ENCODE measurements around the gene G3BP1. TPM values are rescaled to one million over a fixed set of nuclear protein-coding genes. Genes with fewer than 3 reads are reported as not detected.

The G3BP1 gene
- total and polyA plus RNA-seq, 9 of the 15 experiments (the other 6 are each of a cell fraction or from before 2014, with no cell fraction given), result 54.7 to 264 (median 105) TPM

DNA sequence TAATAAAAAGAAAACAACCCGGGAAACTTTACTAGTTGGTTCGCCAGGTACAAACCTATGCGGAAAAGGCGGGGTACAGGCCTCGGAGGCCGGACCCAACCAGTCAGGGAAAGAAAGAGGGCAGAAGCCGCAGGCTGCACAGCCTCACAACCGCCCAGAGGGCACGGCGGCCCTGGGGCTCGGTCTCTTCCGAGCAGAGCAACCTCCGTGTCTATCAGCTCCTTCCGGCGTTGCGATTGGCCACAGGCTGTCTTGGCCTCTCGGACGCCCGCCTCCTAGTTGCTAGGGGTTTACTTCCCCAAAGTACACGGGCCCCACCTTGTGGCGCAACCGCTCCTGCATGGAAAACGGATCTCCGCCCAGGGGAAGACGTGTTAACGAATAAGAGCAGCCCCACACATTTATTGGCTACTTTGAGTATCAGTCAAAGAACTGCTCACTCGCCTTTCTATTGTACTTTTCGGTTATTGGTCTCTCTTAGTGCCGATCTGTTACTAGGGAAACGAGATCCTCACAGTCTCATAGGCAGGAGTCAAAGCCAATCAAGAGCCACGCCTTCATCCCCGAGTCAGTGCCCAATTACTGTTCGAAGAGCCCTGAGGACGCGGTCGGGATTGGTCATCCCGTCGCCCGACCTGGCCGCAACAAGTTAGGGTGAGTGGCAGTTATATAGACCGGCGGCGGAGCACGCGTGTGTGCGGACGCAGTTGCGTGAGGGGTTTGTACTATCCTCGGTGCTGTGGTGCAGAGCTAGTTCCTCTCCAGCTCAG lies at the start of gene G3BP1 (continued):
- TF ChIP-seq, protein P1, sequence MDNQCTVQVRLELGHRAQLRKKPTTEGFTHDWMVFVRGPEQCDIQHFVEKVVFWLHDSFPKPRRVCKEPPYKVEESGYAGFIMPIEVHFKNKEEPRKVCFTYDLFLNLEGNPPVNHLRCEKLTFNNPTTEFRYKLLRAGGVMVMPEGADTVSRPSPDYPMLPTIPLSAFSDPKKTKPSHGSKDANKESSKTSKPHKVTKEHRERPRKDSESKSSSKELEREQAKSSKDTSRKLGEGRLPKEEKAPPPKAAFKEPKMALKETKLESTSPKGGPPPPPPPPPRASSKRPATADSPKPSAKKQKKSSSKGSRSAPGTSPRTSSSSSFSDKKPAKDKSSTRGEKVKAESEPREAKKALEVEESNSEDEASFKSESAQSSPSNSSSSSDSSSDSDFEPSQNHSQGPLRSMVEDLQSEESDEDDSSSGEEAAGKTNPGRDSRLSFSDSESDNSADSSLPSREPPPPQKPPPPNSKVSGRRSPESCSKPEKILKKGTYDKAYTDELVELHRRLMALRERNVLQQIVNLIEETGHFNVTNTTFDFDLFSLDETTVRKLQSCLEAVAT (IDR thresholded peaks at IDR 0.05), result peak in 1 of 2 experiments; percentile 94; a peak in 2 of 4 replicates

DNA sequence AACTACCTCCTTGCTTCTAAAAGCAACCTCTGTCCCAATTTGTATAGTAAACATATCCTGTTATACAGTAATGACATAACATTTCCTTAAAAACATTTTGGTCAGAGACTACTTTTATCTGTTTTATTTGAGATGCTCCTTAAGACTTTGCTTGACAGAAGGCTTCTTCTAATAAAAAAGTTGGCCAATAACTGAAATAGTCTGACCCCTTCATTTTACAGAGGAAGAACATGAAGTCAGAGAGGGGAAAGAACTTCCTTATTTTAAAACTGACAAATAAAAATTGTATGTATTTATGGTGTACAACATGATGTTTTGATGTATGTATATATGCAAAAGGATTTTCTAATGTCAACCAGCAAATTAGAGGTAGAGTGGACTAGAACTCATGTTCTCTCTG lies 49.2 kb upstream of the G3BP1 start:
- ChIA-PET CTCF (ENCODE audit: low intra/inter-chr PET ratio) (no interaction called here), POLR2A (no interaction called here)
- intact Hi-C loops (cut with micrococcal nuclease), result no loop called here
- no peaks in the 10 kb centered on the region for H3K9me1 ChIP-seq (ENCODE audit: control insufficient read depth, insufficient read depth, low read length)
- H3K27me3 ChIP-seq (ENCODE audit: control insufficient read depth in 2 of 2, insufficient read depth in 2 of 2, low read length in 2 of 2), result no peaks in the 10 kb centered on the region; a peak in 1 of 5 replicates
- TF ChIP-seq, protein P2, sequence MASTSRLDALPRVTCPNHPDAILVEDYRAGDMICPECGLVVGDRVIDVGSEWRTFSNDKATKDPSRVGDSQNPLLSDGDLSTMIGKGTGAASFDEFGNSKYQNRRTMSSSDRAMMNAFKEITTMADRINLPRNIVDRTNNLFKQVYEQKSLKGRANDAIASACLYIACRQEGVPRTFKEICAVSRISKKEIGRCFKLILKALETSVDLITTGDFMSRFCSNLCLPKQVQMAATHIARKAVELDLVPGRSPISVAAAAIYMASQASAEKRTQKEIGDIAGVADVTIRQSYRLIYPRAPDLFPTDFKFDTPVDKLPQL (IDR thresholded peaks at IDR 0.05; ENCODE audit: extremely low read depth, insufficient read length), result no peak
- TF ChIP-seq ZNF23 (CRISPR knock-in tag; IDR thresholded peaks at IDR 0.05) (no peak), FOXA3 (CRISPR knock-in tag; conservative IDR thresholded peaks at IDR 0.05 in 1 of 2, IDR thresholded peaks at IDR 0.05 in 1 of 2) (no peak), ATF1 (CRISPR knock-in tag; IDR thresholded peaks at IDR 0.05) (no peak), ATF1 (tag; IDR thresholded peaks at IDR 0.05) (no peak), U2AF2 (optimal IDR thresholded peaks at IDR 0.05; ENCODE audit: low read depth, low read length) (no peak)
- no peaks in the 10 kb centered on the region for H3K9me3 ChIP-seq (replicated peaks; ENCODE audit: control insufficient read depth, insufficient read depth, low read depth, low read length)
- H2AFZ ChIP-seq (ENCODE audit: low read depth, low read length), result no peak overlapping the region
- no peak overlapping the region for H3K4me2 ChIP-seq (ENCODE audit: insufficient read depth, low read length)
- BruUV-seq (replicated peaks), result no TSS peak
- H3K4me3 ChIP-seq, result no peak overlapping the region
- FAIRE-seq (no peak), DNase-seq (ENCODE audit: extremely low read depth in 1 of 4, low spot score in 3 of 4) (no peak), ATAC-seq (no peak)
- peaks cover 7% of the 10 kb centered on the region in 2 experiments; a peak in 4 of 5 replicates for H3K4me1 ChIP-seq (replicated peaks in 1 of 2; ENCODE audit: control insufficient read depth in 2 of 2, insufficient read depth in 2 of 2, low read length in 2 of 2)
- no peaks in the 10 kb centered on the region for H4K20me1 ChIP-seq (replicated peaks; ENCODE audit: control insufficient read depth, insufficient read depth, low read length)
- no peaks in the 10 kb centered on the region for H3K79me2 ChIP-seq (ENCODE audit: control insufficient read depth, insufficient read depth, low read length)
- H3K27ac ChIP-seq (ENCODE audit: extremely low read depth, low read depth, low read length), result no peak overlapping the region
- no peaks in the 10 kb centered on the region for H3K36me3 ChIP-seq (ENCODE audit: control insufficient read depth, insufficient read depth, low read length)
- H3K9ac ChIP-seq (ENCODE audit: insufficient read depth in 1 of 2, low read depth in 2 of 2, low read length in 2 of 2), result no peak overlapping the region
- in situ Hi-C loops (cut with MboI), result no loop called here

Measured in K562 (cell line).